K562 (cell line): Measurements from ENCODE around the gene RBBP4. TPM values are rescaled to one million over a fixed set of nuclear protein-coding genes. Genes with fewer than 3 reads are reported as not detected.

Experiments used
- ATAC-seq: fragments of 200-7000 bp; cut with Tn5 transposase; 3 replicates; pipeline ENCODE4 v1.9.1; 2020; ENCODE audit warnings: moderate library complexity
- BruUV-seq: library from RNA; stranded (reverse); fragments of 400-500 nt; replicated peaks from 2 replicates; lab custom pipeline; 2021; lab: Mats Ljungman, UMichigan
- CTCF ChIA-PET: fragments of 300-600 bp; formaldehyde crosslinking; extraction: SDS; loops from one replicate; lab custom pipeline; 2021; ENCODE audit warnings: low intra/inter-chr PET ratio; lab: Yijun Ruan, JAX
- POLR2A ChIA-PET: fragments of 300-600, 350-650 bp; sonication (Branson Sonifier 250); formaldehyde crosslinking; extraction: SDS; loops from one replicate; lab custom pipeline; 2021; ENCODE audit warnings: antibody characterized with exemption, inconsistent platforms; lab: Yijun Ruan, JAX
- DNase-seq, 4 experiments: peaks; one replicate each; pipeline versions ENCODE4 v3.0.0 to v3.0.0-alpha.2; 2011 to 2018; ENCODE audit warnings: low spot score in 3 of 4, mixed read lengths in 3 of 4; ENCODE audit errors: extremely low read depth in 1 of 4
- FAIRE-seq: peaks from 2 replicates; lab custom pipeline; 2011; peaks lifted over from hg19 to GRCh38; lab: Jason Lieb, UNC
- H2AFZ ChIP-seq: 2 replicates; pipeline ENCODE4 v1.6.0; 2011; ENCODE audit warnings: low read depth, low read length, control low read depth, inconsistent platforms
- H3K27ac ChIP-seq: fragments of 200-600 bp; 3 replicates; pipeline ENCODE4 v1.8.0; 2011; ENCODE audit warnings: low read depth, mild to moderate bottlenecking, control low read depth, inconsistent platforms, low read length, moderate library complexity, mixed read lengths; ENCODE audit errors: extremely low read depth
- H3K27me3 ChIP-seq, 2 experiments: fragments of 300-600 bp in 1 of 2; 2 replicates in 1 of 2; 3 replicates in 1 of 2; pipeline versions ENCODE4 v1.6.0 to v1.8.0; 2011; ENCODE audit warnings: inconsistent platforms in 2 of 2, low read length in 2 of 2, mild to moderate bottlenecking in 1 of 2, mixed read lengths in 1 of 2, moderate library complexity in 1 of 2; ENCODE audit not compliant: control insufficient read depth in 2 of 2, insufficient read depth in 2 of 2
- H3K36me3 ChIP-seq: fragments of 300-600 bp; 3 replicates; pipeline ENCODE4 v1.8.0; 2011; ENCODE audit warnings: mild to moderate bottlenecking, low read length, inconsistent platforms; ENCODE audit not compliant: control insufficient read depth, insufficient read depth
- H3K4me1 ChIP-seq, 2 experiments: fragments of 200-600 bp in 1 of 2; replicated peaks in 1 of 2; 2 replicates in 1 of 2; 3 replicates in 1 of 2; pipeline versions ENCODE4 v1.5.1 to v1.8.0; 2011; ENCODE audit warnings: inconsistent platforms in 2 of 2, low read length in 2 of 2, mild to moderate bottlenecking in 1 of 2, mixed read lengths in 1 of 2, moderate library complexity in 1 of 2; ENCODE audit not compliant: control insufficient read depth in 2 of 2, insufficient read depth in 2 of 2
- H3K4me2 ChIP-seq: 2 replicates; pipeline ENCODE4 v1.6.1; 2011; ENCODE audit warnings: low read length, control low read depth, inconsistent platforms, mixed read lengths; ENCODE audit not compliant: insufficient read depth
- H3K4me3 ChIP-seq: fragments of 200-600 bp; sonication (generic), shearing (Covaris generic); 2 replicates; pipeline ENCODE4 v1.5.1; 2016; ENCODE audit warnings: control low read depth, inconsistent platforms
- H3K79me2 ChIP-seq: fragments of 200-600 bp; 3 replicates; pipeline ENCODE4 v1.8.0; 2011; ENCODE audit warnings: low read length, inconsistent platforms; ENCODE audit not compliant: control insufficient read depth, insufficient read depth
- H3K9ac ChIP-seq, 2 experiments: 2 replicates each; pipeline versions ENCODE4 v1.6.0 to v1.6.1; 2011; ENCODE audit warnings: low read depth in 2 of 2, low read length in 2 of 2, control low read depth in 1 of 2, inconsistent platforms in 1 of 2, mild to moderate bottlenecking in 1 of 2, mixed read lengths in 1 of 2; ENCODE audit not compliant: insufficient read depth in 1 of 2
- H3K9me1 ChIP-seq: one replicate; pipeline ENCODE4 v1.6.0; 2011; ENCODE audit warnings: inconsistent platforms, mild to moderate bottlenecking, low read length, moderate library complexity; ENCODE audit not compliant: control insufficient read depth, insufficient read depth
- H3K9me3 ChIP-seq: replicated peaks from 2 replicates; pipeline ENCODE4 v1.5.1; 2011; ENCODE audit warnings: low read depth, low read length, inconsistent platforms; ENCODE audit not compliant: control insufficient read depth, insufficient read depth
- H4K20me1 ChIP-seq: replicated peaks from 2 replicates; pipeline ENCODE4 v1.6.1; 2011; ENCODE audit warnings: low read length, inconsistent platforms, mixed read lengths; ENCODE audit not compliant: control insufficient read depth, insufficient read depth
- BRCA1 ChIP-seq, 2 experiments: fragments of 450-650 bp in 1 of 2; sonication (generic) in 1 of 2; formaldehyde crosslinking in 1 of 2; IDR thresholded peaks; 2 replicates each; pipeline versions ENCODE4 v1.5.0 to v1.6.1; 2017 to 2020; ENCODE audit warnings: mild to moderate bottlenecking in 1 of 2, missing genetic modification reagents in 1 of 2
- FOXO4 ChIP-seq: fragments of 450-650 bp; formaldehyde crosslinking; IDR thresholded peaks from 2 replicates; pipeline ENCODE4 v1.4.0; 2020; ENCODE audit warnings: mild to moderate bottlenecking, moderate library complexity
- HNRNPH1 ChIP-seq: fragments of 200-400 bp; formaldehyde crosslinking; optimal IDR thresholded peaks from 2 replicates; pipeline ENCODE3; 2017; ENCODE audit warnings: low read depth, mild to moderate bottlenecking, low read length, moderate library complexity
- KLF13 ChIP-seq: fragments of 450-650 bp; IDR thresholded peaks from 2 replicates; pipeline ENCODE4 v1.6.1; 2016; ENCODE audit warnings: missing genetic modification characterization, low read depth, mild to moderate bottlenecking, missing compliant biosample characterization, moderate library complexity, borderline replicate concordance
- MAFG ChIP-seq: fragments of 450-650 bp; conservative IDR thresholded peaks from 2 replicates; pipeline ENCODE4 v1.6.1; 2016; ENCODE audit warnings: missing genetic modification characterization, missing compliant biosample characterization
- MCM2 ChIP-seq: fragments of 450-650 bp; IDR thresholded peaks from 2 replicates; pipeline ENCODE4 v1.6.1; 2017; ENCODE audit warnings: low read depth, mild to moderate bottlenecking
- PRPF4 ChIP-seq: fragments of 200-400 bp; formaldehyde crosslinking; IDR thresholded peaks from one replicate; pipeline ENCODE4 v1.6.1; 2017; ENCODE audit warnings: low read length, low read depth, mild to moderate bottlenecking; ENCODE audit not compliant: insufficient read depth, poor library complexity, severe bottlenecking
- RAD51 ChIP-seq: fragments of 450-650 bp; IDR thresholded peaks from 2 replicates; pipeline ENCODE4 v1.7.1; 2016; ENCODE audit warnings: low read depth, mild to moderate bottlenecking, borderline replicate concordance
- SAFB ChIP-seq: fragments of 200-400 bp; formaldehyde crosslinking; IDR thresholded peaks from 2 replicates; pipeline ENCODE4 v1.6.1; 2017; ENCODE audit warnings: low read depth, low read length, borderline replicate concordance
- SOX6 ChIP-seq: fragments of 450-650 bp; IDR thresholded peaks from 2 replicates; pipeline ENCODE4 v1.6.1; 2014; ENCODE audit warnings: mild to moderate bottlenecking
- USF2 ChIP-seq: sonication (generic); formaldehyde crosslinking; IDR thresholded peaks from 2 replicates; pipeline ENCODE4 v1.5.0; 2020; ENCODE audit warnings: missing genetic modification reagents
- YY1 ChIP-seq, 3 experiments: IDR thresholded peaks; 2 replicates each; pipeline ENCODE4 v1.6.1; 2011; ENCODE audit warnings: low read length in 2 of 3, mild to moderate bottlenecking in 2 of 3, moderate library complexity in 2 of 3, borderline replicate concordance in 1 of 3, control low read depth in 1 of 3, low read depth in 1 of 3; ENCODE audit not compliant: insufficient read depth in 3 of 3, insufficient replicate concordance in 2 of 3, control insufficient read depth in 1 of 3, insufficient read length in 1 of 3; ENCODE audit errors: extremely low read depth in 1 of 3
- ZBTB8A ChIP-seq: fragments of 450-650 bp; IDR thresholded peaks from 2 replicates; pipeline ENCODE4 v1.6.1; 2018; ENCODE audit warnings: mild to moderate bottlenecking, moderate library complexity; ENCODE audit not compliant: partially characterized antibody
- ZNF398 ChIP-seq: fragments of 250-450 bp; sonication (Bioruptor Pico); IDR thresholded peaks from 2 replicates; pipeline ENCODE4 v1.8.0; 2021; ENCODE audit warnings: moderate library complexity, mild to moderate bottlenecking, inconsistent platforms
- ZNF668 ChIP-seq: fragments of 250-450 bp; sonication (Bioruptor Pico); IDR thresholded peaks from 2 replicates; pipeline ENCODE4 v1.8.0; 2022; ENCODE audit warnings: mild to moderate bottlenecking, inconsistent platforms
- WGBS: fragments of 100-300 bp; shearing (Covaris generic); methylation state at CpG from one replicate; pipeline ENCODE4 v1.1.6; 2016; ENCODE audit warnings: low coverage, mixed read lengths; ENCODE audit not compliant: insufficient coverage; ENCODE audit errors: missing lambda C conversion rate; 5-methylcytosine and 5-hydroxymethylcytosine counted together
- in situ Hi-C: fragments of 300-500 bp; cut with MboI; formaldehyde crosslinking; loops from 4 replicates; pipeline ENCODE4 v1.15.0; 2018; ENCODE audit warnings: inconsistent platforms, mixed read lengths
- intact Hi-C: fragments of 100-400 bp; cut with micrococcal nuclease; formaldehyde crosslinking; loops from 2 replicates; pipeline ENCODE4 v1.14.2; 2022
- polyA plus RNA-seq, 8 experiments: library from polyadenylated mRNA; depleted of rRNA in 4 of 8; stranded (reverse) in 5 of 8; unstranded in 3 of 8; fragments of >200 nt; fragmentation: Nextera tagmentation in 2 of 8; fragmentation: Illumina TruSeq in 1 of 8; extraction: Ambion mirVana in 2 of 8; extraction: Trizol in 1 of 8; gene quantifications; 2 replicates each; pipeline versions ENCODE4 v1.2.1 to v1.2.3, GENCODE V29; 2011 to 2014; ENCODE audit warnings: inconsistent platforms in 1 of 8, missing spikeins in 1 of 8
- total RNA-seq, 7 experiments: library from RNA; depleted of rRNA in 6 of 7; stranded (reverse); fragments of >200 nt in 6 of 7; fragmentation: Illumina TruSeq in 2 of 7; extraction: Trizol in 2 of 7; gene quantifications; 2 replicates each; pipeline versions ENCODE4 v1.2.1 to v1.2.3, GENCODE V29; 2011 to 2021; ENCODE audit warnings: low replicate concordance in 1 of 7

RBBP4 gene
- total and polyA plus RNA-seq, 9 of the 15 experiments (the other 6 are each of a cell fraction or from before 2014, with no cell fraction given) = 185 to 409 (median 259) TPM

GRCh38 chr1:32665915-32666314 lies 14.9 kb downstream of the RBBP4 start (continued):
- TF ChIP-seq USF2 (CRISPR knock-in tag) = no peak

GRCh38 chr1:32666901-32667566 lies 16.0 kb downstream of the RBBP4 start:
- intact Hi-C loops = no loop called here
- no peak overlapping the region for H3K4me3 ChIP-seq
- no peaks in the 10 kb centered on the region for H3K27me3 ChIP-seq
- peaks cover 92% of the 10 kb centered on the region for H3K36me3 ChIP-seq
- H3K4me2 ChIP-seq = no peak overlapping the region
- no peaks in the 10 kb centered on the region for H3K9me1 ChIP-seq
- no peak overlapping the region for H3K27ac ChIP-seq
- ChIA-PET CTCF (interaction anchor here (0.6 kb wide), 1 partner anchor 244 kb away, joined by 4 read pairs; no protein-coding TSS in a partner anchor), POLR2A (interaction anchor here (0.8 kb wide), 1 partner anchor 16 kb away, joined by 3 read pairs; the partner anchor contains the start of gene RBBP4)
- no peak overlapping the region for H2AFZ ChIP-seq
- H4K20me1 ChIP-seq = no peaks in the 10 kb centered on the region
- in situ Hi-C loops = no loop called here
- H3K4me1 ChIP-seq = no peaks in the 10 kb centered on the region
- peak in 1 of 4 experiments; percentile 34 for DNase-seq
- BruUV-seq = no TSS peak
- FAIRE-seq = no peak
- peaks cover 17% of the 10 kb centered on the region for H3K79me2 ChIP-seq
- WGBS = 76% methylated on average over 12 of the region's 12 CpGs
- no peak overlapping the region for H3K9ac ChIP-seq
- ATAC-seq = no peak; the same call in 2 of the 3 replicates
- H3K9me3 ChIP-seq = no peaks in the 10 kb centered on the region
- TF ChIP-seq ZNF668 (CRISPR knock-in tag) (no peak), SAFB (no peak), HNRNPH1 (no peak), MCM2 (no peak), SOX6 (no peak), MAFG (peak; percentile 37; the same call in 1 of the 2 replicates), ZBTB8A (no peak), ZNF398 (no peak), RAD51 (peak; percentile 54; the same call in 1 of the 2 replicates), FOXO4 (no peak), BRCA1 (IDR thresholded peaks at IDR 0.05) (no peak), BRCA1 (CRISPR knock-in tag; IDR thresholded peaks at IDR 0.05) (no peak), KLF13 (no peak), YY1 (IDR thresholded peaks at IDR 0.05; ENCODE audit: borderline replicate concordance in 1 of 3, control insufficient read depth in 1 of 3, extremely low read depth in 1 of 3, insufficient read depth in 3 of 3, insufficient read length in 1 of 3, insufficient replicate concordance in 2 of 3, low read depth in 1 of 3, low read length in 2 of 3) (no peak), PRPF4 (no peak)
